SK-N-SH treated with all-trans-retinoic acid at 6 μM for 48 hours (cell line): Measurements from ENCODE around the gene MRGPRX2.

Source experiments
- ATAC-seq: fragments of 200-7000 bp; cut with Tn5 transposase; 3 replicates; pipeline ENCODE4 v1.9.1; 2020; ENCODE audit warnings: mild to moderate bottlenecking, moderate library complexity
- ARNTL ChIP-seq: fragments of 450-650 bp; formaldehyde crosslinking; IDR thresholded peaks from 2 replicates; pipeline ENCODE4 v1.5.0; 2020; ENCODE audit warnings: low read depth, mild to moderate bottlenecking, moderate library complexity, borderline replicate concordance
- BACH2 ChIP-seq: fragments of 250-450 bp; sonication (Bioruptor Pico); IDR thresholded peaks from 2 replicates; pipeline ENCODE4 v1.9.0; 2021; ENCODE audit warnings: mild to moderate bottlenecking, borderline replicate concordance
- ESRRG ChIP-seq: fragments of 250-450 bp; sonication (Bioruptor Pico); IDR thresholded peaks from 2 replicates; pipeline ENCODE4 v1.6.1; 2021; ENCODE audit warnings: mild to moderate bottlenecking
- GLIS3 ChIP-seq: fragments of 250-450 bp; sonication (Bioruptor Pico); IDR thresholded peaks from 2 replicates; pipeline ENCODE4 v1.5.0; 2020; ENCODE audit warnings: mild to moderate bottlenecking, moderate library complexity
- ISL1 ChIP-seq: fragments of 250-450 bp; sonication (Bioruptor Pico); IDR thresholded peaks from 2 replicates; pipeline ENCODE4 v2.1.2; 2022; ENCODE audit warnings: mild to moderate bottlenecking, moderate library complexity
- PPARA ChIP-seq: fragments of 250-450 bp; sonication (Bioruptor Pico); IDR thresholded peaks from 2 replicates; pipeline ENCODE4 v1.5.0; 2020; ENCODE audit warnings: mild to moderate bottlenecking, borderline replicate concordance
- RARB ChIP-seq: fragments of 250-450 bp; sonication (Bioruptor Pico); IDR thresholded peaks from 2 replicates; pipeline ENCODE4 v1.8.0; 2021; ENCODE audit warnings: mild to moderate bottlenecking, moderate library complexity
- SNAI2 ChIP-seq: fragments of 250-450 bp; sonication (Bioruptor Pico); IDR thresholded peaks from 2 replicates; pipeline ENCODE4 v1.5.0; 2020; ENCODE audit warnings: mild to moderate bottlenecking, moderate library complexity
- TOX ChIP-seq: fragments of 250-450 bp; sonication (Bioruptor Pico); IDR thresholded peaks from 2 replicates; pipeline ENCODE4 v1.8.0; 2021; ENCODE audit warnings: mild to moderate bottlenecking, moderate library complexity, borderline replicate concordance
- ZC3H10 ChIP-seq: fragments of 250-450 bp; sonication (Bioruptor Pico); IDR thresholded peaks from 2 replicates; pipeline ENCODE4 v1.5.1; 2021; ENCODE audit warnings: mild to moderate bottlenecking, moderate library complexity
- ZFP3 ChIP-seq: fragments of 250-450 bp; sonication (Bioruptor Pico); IDR thresholded peaks from 2 replicates; pipeline ENCODE4 v1.5.0; 2020; ENCODE audit warnings: mild to moderate bottlenecking, moderate library complexity
- ZFP30 ChIP-seq: fragments of 450-650 bp; formaldehyde crosslinking; IDR thresholded peaks from 2 replicates; pipeline ENCODE4 v1.5.0; 2022; ENCODE audit warnings: mild to moderate bottlenecking, moderate library complexity
- ZNF565 ChIP-seq: fragments of 450-650 bp; formaldehyde crosslinking; conservative IDR thresholded peaks from 2 replicates; pipeline ENCODE4 v1.5.0; 2020; ENCODE audit warnings: low read depth, mild to moderate bottlenecking, moderate library complexity
- ZNF70 ChIP-seq: fragments of 450-650 bp; formaldehyde crosslinking; IDR thresholded peaks from 2 replicates; pipeline ENCODE4 v1.5.0; 2020; ENCODE audit warnings: mild to moderate bottlenecking, moderate library complexity
- ZNF8 ChIP-seq: fragments of 450-650 bp; formaldehyde crosslinking; IDR thresholded peaks from 2 replicates; pipeline ENCODE4 v1.5.0; 2020; ENCODE audit warnings: mild to moderate bottlenecking, moderate library complexity
- TF ChIP-seq, protein P1 (sequence below): fragments of 250-450 bp; sonication (Bioruptor Pico); IDR thresholded peaks from 2 replicates; pipeline ENCODE4 v1.5.1; 2020; ENCODE audit warnings: low read depth, mild to moderate bottlenecking, moderate library complexity
- TF ChIP-seq, protein P2 (sequence below): fragments of 250-450 bp; sonication (Bioruptor Pico); IDR thresholded peaks from 2 replicates; pipeline ENCODE4 v1.5.1; 2021; ENCODE audit warnings: mild to moderate bottlenecking, moderate library complexity
- TF ChIP-seq, protein P3 (sequence below): fragments of 250-450 bp; sonication (Bioruptor Pico); IDR thresholded peaks from 2 replicates; pipeline ENCODE4 v1.8.0; 2021; ENCODE audit warnings: low read depth, mild to moderate bottlenecking, moderate library complexity, borderline replicate concordance
- TF ChIP-seq, protein P4 (sequence below): fragments of 250-450 bp; sonication (Bioruptor Pico); IDR thresholded peaks from 2 replicates; pipeline ENCODE4 v1.5.0; 2020; ENCODE audit warnings: mild to moderate bottlenecking, moderate library complexity

The MRGPRX2 gene

DNA sequence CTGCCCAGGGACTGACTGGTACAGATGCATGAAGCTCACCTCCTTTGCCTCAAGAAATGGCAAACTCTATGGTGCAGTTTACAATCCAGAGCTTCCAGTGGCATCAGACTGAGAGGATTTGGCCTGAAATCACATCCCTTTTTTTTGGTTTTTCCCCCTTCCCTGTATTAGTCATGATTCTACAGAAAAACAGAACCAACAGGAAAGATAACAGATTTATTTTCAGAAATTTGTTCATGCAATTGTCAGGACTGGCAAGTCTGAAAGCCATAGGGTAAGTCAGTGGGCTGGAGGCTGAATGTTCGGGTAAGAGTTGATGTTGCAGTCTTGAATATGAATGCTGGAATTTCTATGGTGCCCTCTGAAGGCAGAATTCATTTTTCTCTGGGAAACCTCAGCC, 44.5 kb upstream of the MRGPRX2 start (continued):
- TF ChIP-seq, protein P1, sequence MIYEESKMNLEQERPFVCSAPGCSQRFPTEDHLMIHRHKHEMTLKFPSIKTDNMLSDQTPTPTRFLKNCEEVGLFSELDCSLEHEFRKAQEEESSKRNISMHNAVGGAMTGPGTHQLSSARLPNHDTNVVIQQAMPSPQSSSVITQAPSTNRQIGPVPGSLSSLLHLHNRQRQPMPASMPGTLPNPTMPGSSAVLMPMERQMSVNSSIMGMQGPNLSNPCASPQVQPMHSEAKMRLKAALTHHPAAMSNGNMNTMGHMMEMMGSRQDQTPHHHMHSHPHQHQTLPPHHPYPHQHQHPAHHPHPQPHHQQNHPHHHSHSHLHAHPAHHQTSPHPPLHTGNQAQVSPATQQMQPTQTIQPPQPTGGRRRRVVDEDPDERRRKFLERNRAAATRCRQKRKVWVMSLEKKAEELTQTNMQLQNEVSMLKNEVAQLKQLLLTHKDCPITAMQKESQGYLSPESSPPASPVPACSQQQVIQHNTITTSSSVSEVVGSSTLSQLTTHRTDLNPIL (CRISPR knock-in tag), result no peak
- TF ChIP-seq ZFP30 (CRISPR knock-in tag) (no peak), ESRRG (no peak), ZNF70 (CRISPR knock-in tag) (no peak)

DNA sequence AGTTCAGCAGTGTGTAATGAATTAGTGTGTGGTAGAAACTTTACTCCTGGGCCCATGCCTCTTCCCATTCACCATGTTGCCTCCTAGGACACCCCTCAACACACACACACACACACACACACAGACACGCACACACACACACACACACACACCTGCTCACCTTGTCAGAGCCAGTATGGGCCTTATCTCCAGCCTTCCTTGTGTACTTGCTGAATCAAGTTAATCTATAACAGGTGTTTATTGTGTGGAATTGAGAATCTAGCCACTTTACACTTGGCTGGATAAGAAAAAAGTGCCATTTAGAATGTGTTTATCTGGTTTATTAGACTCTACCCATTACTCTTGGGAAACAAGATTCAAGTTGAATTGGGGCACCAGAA, 42.0 kb upstream of the MRGPRX2 start:
- ATAC-seq, result no peak
- TF ChIP-seq ZFP3 (CRISPR knock-in tag) (no peak), ZFP30 (CRISPR knock-in tag) (no peak), ZC3H10 (CRISPR knock-in tag) (no peak)
- TF ChIP-seq, protein P1 (CRISPR knock-in tag), result no peak
- TF ChIP-seq, protein P2, sequence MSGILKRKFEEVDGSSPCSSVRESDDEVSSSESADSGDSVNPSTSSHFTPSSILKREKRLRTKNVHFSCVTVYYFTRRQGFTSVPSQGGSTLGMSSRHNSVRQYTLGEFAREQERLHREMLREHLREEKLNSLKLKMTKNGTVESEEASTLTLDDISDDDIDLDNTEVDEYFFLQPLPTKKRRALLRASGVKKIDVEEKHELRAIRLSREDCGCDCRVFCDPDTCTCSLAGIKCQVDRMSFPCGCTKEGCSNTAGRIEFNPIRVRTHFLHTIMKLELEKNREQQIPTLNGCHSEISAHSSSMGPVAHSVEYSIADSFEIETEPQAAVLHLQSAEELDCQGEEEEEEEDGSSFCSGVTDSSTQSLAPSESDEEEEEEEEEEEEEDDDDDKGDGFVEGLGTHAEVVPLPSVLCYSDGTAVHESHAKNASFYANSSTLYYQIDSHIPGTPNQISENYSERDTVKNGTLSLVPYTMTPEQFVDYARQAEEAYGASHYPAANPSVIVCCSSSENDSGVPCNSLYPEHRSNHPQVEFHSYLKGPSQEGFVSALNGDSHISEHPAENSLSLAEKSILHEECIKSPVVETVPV (CRISPR knock-in tag), result no peak

DNA sequence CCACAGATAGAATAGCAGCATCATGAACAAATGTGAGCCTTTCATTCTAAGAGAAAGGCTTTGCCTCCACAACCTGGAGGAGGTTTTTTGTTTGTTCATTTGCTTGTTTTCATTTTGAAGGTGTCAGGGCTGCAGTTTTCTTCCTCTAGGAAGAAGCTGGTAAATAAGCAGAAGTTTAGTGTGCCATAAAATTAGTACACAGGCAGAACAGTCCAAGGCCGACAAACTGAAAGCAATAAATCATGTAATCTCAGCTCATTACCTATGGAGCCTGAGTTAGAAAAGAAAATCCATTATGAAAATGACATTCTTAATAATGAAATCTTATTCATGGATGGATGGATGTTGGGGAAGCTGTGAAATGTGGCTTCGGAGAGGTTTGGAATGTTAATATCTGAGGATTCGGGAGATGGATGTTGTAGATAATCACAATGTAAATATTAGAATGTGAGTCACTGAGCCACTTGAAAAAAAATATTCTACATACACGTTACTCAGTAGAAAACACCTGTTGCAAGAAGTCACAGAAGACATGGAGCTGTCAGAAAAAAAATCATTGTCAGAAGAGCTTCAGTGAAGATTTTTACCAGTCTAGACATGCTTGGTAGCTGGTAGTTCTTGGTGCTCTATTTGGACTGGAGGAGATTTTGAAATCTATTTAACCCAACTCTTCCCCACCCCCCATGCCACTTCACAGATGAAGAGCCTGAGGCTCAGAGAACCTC, 41.4 kb upstream of the MRGPRX2 start:
- no peak for TF ChIP-seq ZNF565 (CRISPR knock-in tag)
- TF ChIP-seq ESRRG, result no peak
- TF ChIP-seq, protein P3, sequence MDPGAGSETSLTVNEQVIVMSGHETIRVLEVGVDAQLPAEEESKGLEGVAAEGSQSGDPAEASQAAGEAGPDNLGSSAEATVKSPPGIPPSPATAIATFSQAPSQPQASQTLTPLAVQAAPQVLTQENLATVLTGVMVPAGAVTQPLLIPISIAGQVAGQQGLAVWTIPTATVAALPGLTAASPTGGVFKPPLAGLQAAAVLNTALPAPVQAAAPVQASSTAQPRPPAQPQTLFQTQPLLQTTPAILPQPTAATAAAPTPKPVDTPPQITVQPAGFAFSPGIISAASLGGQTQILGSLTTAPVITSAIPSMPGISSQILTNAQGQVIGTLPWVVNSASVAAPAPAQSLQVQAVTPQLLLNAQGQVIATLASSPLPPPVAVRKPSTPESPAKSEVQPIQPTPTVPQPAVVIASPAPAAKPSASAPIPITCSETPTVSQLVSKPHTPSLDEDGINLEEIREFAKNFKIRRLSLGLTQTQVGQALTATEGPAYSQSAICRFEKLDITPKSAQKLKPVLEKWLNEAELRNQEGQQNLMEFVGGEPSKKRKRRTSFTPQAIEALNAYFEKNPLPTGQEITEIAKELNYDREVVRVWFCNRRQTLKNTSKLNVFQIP (CRISPR knock-in tag), result no peak
- TF ChIP-seq, protein P1 (CRISPR knock-in tag), result no peak
- no peak for ATAC-seq

DNA sequence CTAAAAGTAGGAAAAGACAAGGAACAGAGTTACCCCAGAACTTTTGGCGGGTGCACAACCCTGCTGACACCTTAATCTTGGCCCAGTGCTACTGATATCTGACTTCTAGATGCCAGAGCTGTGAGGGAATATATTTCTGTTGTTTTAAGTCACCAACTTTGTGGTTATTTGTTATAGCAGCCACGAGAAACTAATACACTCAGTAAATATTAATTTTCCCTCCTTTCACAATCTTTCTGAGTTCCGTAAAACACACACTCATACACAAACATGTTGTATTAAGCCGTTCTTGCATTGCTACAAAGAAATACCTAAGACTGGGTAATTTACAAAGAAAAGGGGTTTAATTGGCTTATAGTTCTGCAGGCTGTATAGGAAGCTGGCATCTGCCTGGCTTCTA, 40.4 kb upstream of the MRGPRX2 start:
- no peak for ATAC-seq
- TF ChIP-seq RARB (CRISPR knock-in tag) (no peak), TOX (CRISPR knock-in tag) (no peak), SNAI2 (CRISPR knock-in tag) (no peak), PPARA (CRISPR knock-in tag) (no peak), ESRRG (no peak), ZNF8 (no peak), ZC3H10 (CRISPR knock-in tag) (no peak), ZNF70 (CRISPR knock-in tag) (no peak), ARNTL (CRISPR knock-in tag) (no peak), ISL1 (CRISPR knock-in tag) (no peak), ZNF565 (CRISPR knock-in tag) (no peak), ZFP30 (CRISPR knock-in tag) (no peak), BACH2 (CRISPR knock-in tag) (no peak), ZFP3 (CRISPR knock-in tag) (no peak), GLIS3 (no peak)
- TF ChIP-seq, protein P4, sequence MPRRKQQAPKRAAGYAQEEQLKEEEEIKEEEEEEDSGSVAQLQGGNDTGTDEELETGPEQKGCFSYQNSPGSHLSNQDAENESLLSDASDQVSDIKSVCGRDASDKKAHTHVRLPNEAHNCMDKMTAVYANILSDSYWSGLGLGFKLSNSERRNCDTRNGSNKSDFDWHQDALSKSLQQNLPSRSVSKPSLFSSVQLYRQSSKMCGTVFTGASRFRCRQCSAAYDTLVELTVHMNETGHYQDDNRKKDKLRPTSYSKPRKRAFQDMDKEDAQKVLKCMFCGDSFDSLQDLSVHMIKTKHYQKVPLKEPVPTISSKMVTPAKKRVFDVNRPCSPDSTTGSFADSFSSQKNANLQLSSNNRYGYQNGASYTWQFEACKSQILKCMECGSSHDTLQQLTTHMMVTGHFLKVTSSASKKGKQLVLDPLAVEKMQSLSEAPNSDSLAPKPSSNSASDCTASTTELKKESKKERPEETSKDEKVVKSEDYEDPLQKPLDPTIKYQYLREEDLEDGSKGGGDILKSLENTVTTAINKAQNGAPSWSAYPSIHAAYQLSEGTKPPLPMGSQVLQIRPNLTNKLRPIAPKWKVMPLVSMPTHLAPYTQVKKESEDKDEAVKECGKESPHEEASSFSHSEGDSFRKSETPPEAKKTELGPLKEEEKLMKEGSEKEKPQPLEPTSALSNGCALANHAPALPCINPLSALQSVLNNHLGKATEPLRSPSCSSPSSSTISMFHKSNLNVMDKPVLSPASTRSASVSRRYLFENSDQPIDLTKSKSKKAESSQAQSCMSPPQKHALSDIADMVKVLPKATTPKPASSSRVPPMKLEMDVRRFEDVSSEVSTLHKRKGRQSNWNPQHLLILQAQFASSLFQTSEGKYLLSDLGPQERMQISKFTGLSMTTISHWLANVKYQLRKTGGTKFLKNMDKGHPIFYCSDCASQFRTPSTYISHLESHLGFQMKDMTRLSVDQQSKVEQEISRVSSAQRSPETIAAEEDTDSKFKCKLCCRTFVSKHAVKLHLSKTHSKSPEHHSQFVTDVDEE (CRISPR knock-in tag), result no peak
- TF ChIP-seq, protein P1 (CRISPR knock-in tag), result no peak
- TF ChIP-seq, protein P3 (CRISPR knock-in tag), result no peak
